HepG2 (cell line): Measurements from ENCODE around the gene CENPO.

Experiments used
- CBX2 ChIP-seq, 2 experiments: fragments of 200-600 bp in 1 of 2; sonication (generic); formaldehyde crosslinking in 1 of 2; IDR thresholded peaks; 2 replicates each; pipeline versions ENCODE4 v1.7.0 to v1.8.1; 2018 to 2022; ENCODE audit warnings: low read depth in 2 of 2, low read length in 1 of 2, mild to moderate bottlenecking in 1 of 2, missing genetic modification reagents in 1 of 2
- KLF16 ChIP-seq, 2 experiments: sonication (generic) in 1 of 2; formaldehyde crosslinking in 1 of 2; IDR thresholded peaks; 2 replicates each; pipeline versions ENCODE4 v1.6.1 to v1.8.0; 2016 to 2023; ENCODE audit warnings: missing genetic modification reagents in 2 of 2, missing compliant biosample characterization in 1 of 2
- PHF8 ChIP-seq: sonication (generic); formaldehyde crosslinking; IDR thresholded peaks from 2 replicates; pipeline ENCODE4 v1.5.0; 2020; ENCODE audit warnings: missing genetic modification reagents
- ZNF251 ChIP-seq: sonication (generic); formaldehyde crosslinking; IDR thresholded peaks from 2 replicates; pipeline ENCODE4 v1.9.0; 2021; ENCODE audit warnings: mild to moderate bottlenecking, missing genetic modification reagents

DNA sequence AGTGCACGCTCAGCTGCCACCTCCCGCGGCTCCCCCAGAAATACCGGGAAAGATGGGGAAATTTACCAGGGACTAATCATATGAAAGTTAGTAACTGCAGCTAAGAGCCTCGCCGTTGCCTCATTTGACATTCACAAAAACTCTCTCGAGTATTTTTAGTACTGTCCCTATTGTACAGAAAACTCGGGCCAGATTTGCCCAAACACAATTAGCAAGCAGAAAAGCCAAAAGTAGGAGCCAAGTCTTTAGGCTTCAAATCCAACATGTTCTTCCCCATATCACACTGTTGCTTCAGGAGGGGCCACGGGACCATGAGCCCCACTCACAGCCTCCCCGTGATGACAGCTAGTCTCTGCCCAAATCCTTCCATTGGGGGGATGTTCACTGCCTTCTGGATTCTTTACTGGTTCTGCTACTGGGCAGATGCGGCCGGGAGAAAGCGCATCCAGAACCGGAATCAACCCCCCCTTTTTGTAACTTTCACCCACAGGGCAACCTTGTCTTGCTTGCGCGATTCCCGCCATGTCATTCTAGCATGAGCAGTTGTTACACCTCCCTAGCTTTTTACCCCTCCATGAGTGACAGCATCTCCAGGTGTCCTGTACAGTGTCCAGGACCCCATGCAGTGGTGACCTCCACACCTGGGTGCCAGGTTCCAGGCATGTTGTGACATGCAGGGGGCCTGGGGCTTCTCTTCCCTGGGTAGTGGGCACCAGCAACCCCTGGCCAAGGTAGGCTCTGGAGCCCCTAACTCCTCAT is 35.2 kb downstream of the CENPO start:
- TF ChIP-seq CBX2 (IDR thresholded peaks at IDR 0.05; ENCODE audit: low read depth, low read length) (no peak), CBX2 (CRISPR knock-in tag; IDR thresholded peaks at IDR 0.05; ENCODE audit: low read depth) (no peak), PHF8 (no peak), ZNF251 (CRISPR knock-in tag) (no peak), KLF16 (CRISPR knock-in tag; IDR thresholded peaks at IDR 0.05) (no peak)
